Suprapubic skin (tissue), 4 donors: ENCODE data around the gene SEC24B.

Source experiments
- EP300 ChIP-seq: sonication (generic); formaldehyde crosslinking; IDR thresholded peaks from one replicate; pipeline ENCODE4 v1.6.1; 2017; ENCODE audit warnings: antibody characterized with exemption
- POLR2A ChIP-seq, 2 donors: fragments of 450-650 bp; IDR thresholded peaks; one replicate each; pipeline ENCODE4 v1.6.1; 2017; ENCODE audit warnings: antibody characterized with exemption in 2 of 2, mild to moderate bottlenecking in 2 of 2, moderate library complexity in 2 of 2
- POLR2AphosphoS5 ChIP-seq, 3 donors: sonication (generic); formaldehyde crosslinking; IDR thresholded peaks; one replicate each; pipeline ENCODE4 v1.6.1; 2017; ENCODE audit warnings: antibody characterized with exemption in 3 of 3
- TF ChIP-seq, protein P1 (sequence below), 2 donors: fragments of 200-600 bp in 1 of 2; fragments of 450-650 bp in 1 of 2; sonication (generic) in 1 of 2; IDR thresholded peaks; one replicate each; pipeline ENCODE4 v1.5.1; 2016 to 2019; ENCODE audit warnings: antibody characterized with exemption in 2 of 2, mild to moderate bottlenecking in 1 of 2, moderate library complexity in 1 of 2

DNA sequence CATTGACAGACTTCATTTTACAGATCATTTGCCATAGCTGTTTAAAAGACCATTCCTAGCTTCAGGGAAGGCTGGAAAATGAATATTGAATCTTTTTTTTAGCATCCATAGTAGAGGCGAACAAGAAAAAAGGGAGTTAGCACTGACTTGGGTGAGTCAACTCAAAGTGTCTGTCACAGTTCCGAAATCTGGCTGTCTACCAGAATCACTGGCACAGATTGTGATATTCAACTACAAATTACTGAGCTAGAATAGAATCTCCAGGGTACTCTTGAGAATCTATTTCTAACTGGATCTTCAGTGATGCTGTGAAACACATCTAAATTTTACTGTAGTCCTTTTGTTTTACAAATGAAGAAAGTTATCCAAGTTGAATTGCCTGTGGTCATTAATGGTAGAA is 31.5 kb downstream of the SEC24B start:
- TF ChIP-seq POLR2A (IDR thresholded peaks at IDR 0.05) (no peak), POLR2AphosphoS5 (IDR thresholded peaks at IDR 0.05) (no peak), EP300 (no peak)
- TF ChIP-seq, protein P1, sequence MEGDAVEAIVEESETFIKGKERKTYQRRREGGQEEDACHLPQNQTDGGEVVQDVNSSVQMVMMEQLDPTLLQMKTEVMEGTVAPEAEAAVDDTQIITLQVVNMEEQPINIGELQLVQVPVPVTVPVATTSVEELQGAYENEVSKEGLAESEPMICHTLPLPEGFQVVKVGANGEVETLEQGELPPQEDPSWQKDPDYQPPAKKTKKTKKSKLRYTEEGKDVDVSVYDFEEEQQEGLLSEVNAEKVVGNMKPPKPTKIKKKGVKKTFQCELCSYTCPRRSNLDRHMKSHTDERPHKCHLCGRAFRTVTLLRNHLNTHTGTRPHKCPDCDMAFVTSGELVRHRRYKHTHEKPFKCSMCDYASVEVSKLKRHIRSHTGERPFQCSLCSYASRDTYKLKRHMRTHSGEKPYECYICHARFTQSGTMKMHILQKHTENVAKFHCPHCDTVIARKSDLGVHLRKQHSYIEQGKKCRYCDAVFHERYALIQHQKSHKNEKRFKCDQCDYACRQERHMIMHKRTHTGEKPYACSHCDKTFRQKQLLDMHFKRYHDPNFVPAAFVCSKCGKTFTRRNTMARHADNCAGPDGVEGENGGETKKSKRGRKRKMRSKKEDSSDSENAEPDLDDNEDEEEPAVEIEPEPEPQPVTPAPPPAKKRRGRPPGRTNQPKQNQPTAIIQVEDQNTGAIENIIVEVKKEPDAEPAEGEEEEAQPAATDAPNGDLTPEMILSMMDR (IDR thresholded peaks at IDR 0.05) = no peak
